Stomach (tissue), 9 donors: ENCODE results near the gene PARP4. TPM values are rescaled to one million over a fixed set of nuclear protein-coding genes. Genes with fewer than 3 reads are reported as not detected.
"Not testable (repeated sequence)": the region's sequence is repeated elsewhere in the genome, so short reads cannot be mapped to it uniquely, and the experiment has no call there.

Source experiments
- DNase-seq, 2 donors: peaks; one replicate each; pipeline versions ENCODE4 v3.0.0 to v3.0.0-alpha.2; 2013 to 2019
- H3K27ac ChIP-seq, 5 donors: fragments of 200-600 bp in 4 of 5; sonication (generic) in 4 of 5; one replicate each; pipeline ENCODE4 v1.5.1; 2013 to 2019; ENCODE audit warnings: mild to moderate bottlenecking in 1 of 5, moderate library complexity in 1 of 5
- H3K27me3 ChIP-seq, 3 donors: fragments of 200-600 bp; sonication (generic); one replicate each; pipeline ENCODE4 v1.5.1; 2017 to 2019; ENCODE audit warnings: mixed run types in 1 of 3
- H3K36me3 ChIP-seq, 4 donors: fragments of 200-600 bp; sonication (generic); 1 replicate in 3 of 4; 2 replicates in 1 of 4; pipeline ENCODE4 v1.5.1; 2016 to 2019
- H3K4me1 ChIP-seq, 4 donors: fragments of 200-600 bp; sonication (generic); one replicate each; pipeline ENCODE4 v1.5.1; 2016 to 2019
- H3K4me3 ChIP-seq, 4 donors: fragments of 200-600 bp; sonication (generic) in 3 of 4; one replicate each; pipeline ENCODE4 v1.5.1; 2016 to 2019; ENCODE audit warnings: mild to moderate bottlenecking in 1 of 4
- H3K9me3 ChIP-seq, 4 donors: fragments of 200-600 bp; sonication (generic); one replicate each; pipeline ENCODE4 v1.5.1; 2016 to 2019
- EP300 ChIP-seq: sonication (generic); formaldehyde crosslinking; IDR thresholded peaks from one replicate; pipeline ENCODE4 v1.6.1; 2017; ENCODE audit warnings: antibody characterized with exemption
- POLR2A ChIP-seq, 4 donors: fragments of 450-650 bp; IDR thresholded peaks; one replicate each; pipeline ENCODE4 v1.6.1; 2016; ENCODE audit warnings: antibody characterized with exemption in 4 of 4, control low read depth in 2 of 4, mild to moderate bottlenecking in 1 of 4, moderate library complexity in 1 of 4
- POLR2AphosphoS5 ChIP-seq, 3 donors: sonication (generic); formaldehyde crosslinking; IDR thresholded peaks; one replicate each; pipeline ENCODE4 v1.6.1; 2016; ENCODE audit warnings: antibody characterized with exemption in 3 of 3
- WGBS, 5 donors: extraction: QIAGEN DNeasy Blood & Tissue Kit in 3 of 5; methylation state at CpG; one replicate each; pipeline versions ENCODE4 v1.1.5 to v1.1.7; 2013 to 2018; 5-methylcytosine and 5-hydroxymethylcytosine counted together
- intact Hi-C: fragments of 100-400 bp; cut with DNase I; formaldehyde crosslinking; loops from one replicate; pipeline ENCODE4 v1.15.1; 2023; ENCODE audit warnings: low total_unique reads
- polyA plus RNA-seq, 3 donors: library from polyadenylated mRNA; stranded (reverse); fragments of 200-250 nt; gene quantifications; one replicate each; pipeline ENCODE4 v1.2.3, GENCODE V29; 2013
- total RNA-seq, 5 donors: library from RNA; depleted of rRNA; stranded (reverse); fragments of >200 nt; gene quantifications; one replicate each; pipeline versions ENCODE4 v1.1.0 to v1.2.3, GENCODE V29; 2014 to 2016
- TF ChIP-seq, protein P1 (sequence below), 7 experiments: fragments of 450-650 bp in 4 of 7; fragments of 200-600 bp in 3 of 7; sonication (generic) in 3 of 7; IDR thresholded peaks; one replicate each; pipeline ENCODE4 v1.5.1; 2016 to 2019; ENCODE audit warnings: antibody characterized with exemption in 7 of 7, control low read depth in 2 of 7, mild to moderate bottlenecking in 1 of 7
- donor health status: healthy with polysubstance abuse.
- donor health status: Bipolar disorder and iron deficiency.
- donor health status: healthy.

Gene PARP4
- total and polyA plus RNA-seq, 8 donors, result 13.9 to 85.2 (median 36.9) TPM

DNA sequence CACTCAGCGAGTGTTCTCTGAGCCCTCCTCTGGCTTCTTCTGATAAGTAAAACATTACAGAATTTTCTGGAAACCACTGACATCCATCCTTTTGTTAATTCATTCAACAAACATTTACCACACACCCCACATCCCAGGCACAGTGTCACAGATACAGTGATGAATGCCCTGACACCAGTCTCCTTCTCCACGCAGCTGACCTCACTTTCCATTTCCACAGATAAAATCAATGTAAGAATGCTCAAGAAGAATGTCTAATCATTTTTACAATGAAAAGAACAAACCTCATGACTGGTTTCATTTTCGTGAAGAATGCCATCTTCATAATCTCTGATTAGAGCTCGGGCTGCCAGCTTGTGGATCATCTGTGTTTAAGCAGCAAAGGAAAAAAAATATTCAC is 69.2 kb downstream of the PARP4 start:
- peaks cover 73 to 97% (median 91%) of the 10 kb centered on the region in 4 donors for H3K36me3 ChIP-seq

DNA sequence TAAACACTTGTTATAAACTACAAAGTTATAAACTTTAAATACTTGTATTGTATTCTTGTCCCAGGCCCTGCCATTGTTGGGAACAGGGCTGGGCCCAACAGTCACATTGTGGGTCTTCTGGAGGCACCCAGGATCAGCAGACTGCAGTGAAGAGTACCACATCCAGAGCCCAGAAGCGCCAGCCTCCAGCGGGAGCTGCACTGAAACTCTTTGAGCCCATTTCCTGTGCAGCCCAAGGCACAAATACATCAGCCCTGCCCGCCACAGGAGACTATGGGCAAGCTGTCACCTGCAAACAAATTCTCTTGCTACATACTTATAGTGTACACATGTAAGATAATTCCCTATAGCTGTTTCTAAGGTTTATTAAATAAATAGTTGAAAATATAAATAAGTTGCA is 86.5 kb downstream of the PARP4 start:
- peaks cover 28 to 86% (median 85%) of the 10 kb centered on the region in 4 donors for H3K36me3 ChIP-seq
- DNase-seq, H3K4me3 ChIP-seq, H3K4me1 ChIP-seq, H3K9me3 ChIP-seq, H3K27me3 ChIP-seq, H3K27ac ChIP-seq, intact Hi-C loops: not testable (repeated sequence)
- 80 to 99% (median 96%) methylated on average over 3 of the region's 3 CpGs for WGBS, 5 donors

More for the DNA sequence above, 69.2 kb downstream of the PARP4 start:
- H3K27me3 ChIP-seq, result no peaks in the 10 kb centered on the region
- no peak for TF ChIP-seq POLR2AphosphoS5 (IDR thresholded peaks at IDR 0.05)
- no peak for TF ChIP-seq POLR2A (IDR thresholded peaks at IDR 0.05)
- TF ChIP-seq, protein P1, sequence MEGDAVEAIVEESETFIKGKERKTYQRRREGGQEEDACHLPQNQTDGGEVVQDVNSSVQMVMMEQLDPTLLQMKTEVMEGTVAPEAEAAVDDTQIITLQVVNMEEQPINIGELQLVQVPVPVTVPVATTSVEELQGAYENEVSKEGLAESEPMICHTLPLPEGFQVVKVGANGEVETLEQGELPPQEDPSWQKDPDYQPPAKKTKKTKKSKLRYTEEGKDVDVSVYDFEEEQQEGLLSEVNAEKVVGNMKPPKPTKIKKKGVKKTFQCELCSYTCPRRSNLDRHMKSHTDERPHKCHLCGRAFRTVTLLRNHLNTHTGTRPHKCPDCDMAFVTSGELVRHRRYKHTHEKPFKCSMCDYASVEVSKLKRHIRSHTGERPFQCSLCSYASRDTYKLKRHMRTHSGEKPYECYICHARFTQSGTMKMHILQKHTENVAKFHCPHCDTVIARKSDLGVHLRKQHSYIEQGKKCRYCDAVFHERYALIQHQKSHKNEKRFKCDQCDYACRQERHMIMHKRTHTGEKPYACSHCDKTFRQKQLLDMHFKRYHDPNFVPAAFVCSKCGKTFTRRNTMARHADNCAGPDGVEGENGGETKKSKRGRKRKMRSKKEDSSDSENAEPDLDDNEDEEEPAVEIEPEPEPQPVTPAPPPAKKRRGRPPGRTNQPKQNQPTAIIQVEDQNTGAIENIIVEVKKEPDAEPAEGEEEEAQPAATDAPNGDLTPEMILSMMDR (IDR thresholded peaks at IDR 0.05), result no peak
- TF ChIP-seq EP300, result no peak
- 79 to 88% (median 86%) methylated on average over 3 to 4 of the region's 4 CpGs for WGBS, 5 donors
- H3K4me3 ChIP-seq, result no peak overlapping the region
- no peaks in the 10 kb centered on the region for H3K9me3 ChIP-seq
- intact Hi-C loops, result no loop called here
- no peak for DNase-seq
- H3K4me1 ChIP-seq, result no peaks in the 10 kb centered on the region
- no peak overlapping the region for H3K27ac ChIP-seq

DNA sequence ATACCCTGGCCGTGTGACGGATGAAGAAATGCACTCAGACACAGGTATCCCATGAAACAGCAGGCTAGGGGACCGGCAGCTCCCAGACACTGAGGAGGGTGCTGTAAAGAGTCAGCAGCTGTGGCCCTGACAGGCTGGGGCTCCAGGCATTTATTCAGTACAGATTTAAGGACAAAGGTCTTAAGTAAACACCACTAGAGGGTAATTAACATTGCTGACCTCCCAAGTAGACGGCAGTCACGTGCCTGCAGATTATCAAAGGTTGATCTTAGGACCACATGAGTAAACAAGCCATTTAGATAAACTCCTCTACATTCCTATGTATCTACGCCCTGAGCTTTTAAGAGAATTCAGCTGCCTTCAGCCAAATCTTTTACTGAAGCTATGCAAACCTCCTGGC is 92.9 kb downstream of the PARP4 start:
- 66 to 71% (median 67%) methylated on average over 6 of the region's 6 CpGs for WGBS, 5 donors
- Histone ChIP-seq H3K9me3 (peaks cover 0 to 15% (median 8%) of the 10 kb centered on the region in 4 donors), H3K36me3 (peaks cover 17 to 59% (median 55%) of the 10 kb centered on the region in 4 donors)
- H3K27ac ChIP-seq, H3K4me3 ChIP-seq, H3K4me1 ChIP-seq, intact Hi-C loops, DNase-seq, H3K27me3 ChIP-seq: not testable (repeated sequence)

DNA sequence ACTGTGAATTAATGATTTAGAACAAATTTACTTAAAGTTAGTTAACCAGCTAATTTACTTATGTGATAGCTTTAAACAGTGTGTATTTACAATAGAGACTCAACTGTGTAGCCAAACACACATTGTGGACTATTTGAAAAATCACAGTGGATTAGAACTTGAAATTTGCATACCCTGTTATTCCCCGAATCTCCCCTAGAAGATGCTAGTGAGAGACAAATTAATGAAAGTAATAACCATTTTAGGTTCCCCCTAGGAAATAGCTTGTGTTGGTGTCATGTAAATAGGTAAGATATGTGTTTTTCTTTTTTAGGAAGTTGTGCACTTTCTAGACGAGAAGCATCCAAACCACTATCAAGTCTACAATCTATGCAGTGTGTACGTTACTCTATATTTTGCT is 104.7 kb downstream of the PARP4 start:
- Histone ChIP-seq H3K4me3 (no peak overlapping the region), H3K27me3 (no peaks in the 10 kb centered on the region), H3K27ac (no peak overlapping the region), H3K9me3 (no peaks in the 10 kb centered on the region), H3K4me1 (no peaks in the 10 kb centered on the region), H3K36me3 (no peaks in the 10 kb centered on the region)
- TF ChIP-seq POLR2A (IDR thresholded peaks at IDR 0.05), result no peak
- DNase-seq, result no peak
- WGBS, 5 donors, result 57 to 71% (median 62%) methylated on average over 3 of the region's 3 CpGs
- intact Hi-C loops, result no loop called here

DNA sequence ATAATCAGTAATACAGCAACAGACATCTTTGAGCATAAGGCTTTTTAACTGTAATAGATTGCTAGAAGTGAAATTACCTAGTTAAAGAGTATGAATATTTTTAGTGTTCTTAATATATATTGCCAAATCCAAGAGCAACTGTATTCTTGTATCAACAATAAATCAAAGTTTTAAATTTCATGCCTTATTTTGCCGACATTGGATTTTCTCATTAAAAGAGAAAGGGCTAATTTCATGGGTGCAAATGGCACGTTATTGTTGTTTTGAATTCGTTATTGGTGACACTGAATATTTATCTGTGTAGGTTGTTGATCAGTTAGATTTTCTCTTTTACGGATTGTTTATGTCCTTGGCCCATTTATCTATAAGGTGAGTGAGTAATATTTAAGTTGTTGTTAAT is 106.1 kb downstream of the PARP4 start:
- Histone ChIP-seq H3K9me3 (no peaks in the 10 kb centered on the region), H3K4me3 (no peak overlapping the region), H3K4me1 (no peaks in the 10 kb centered on the region), H3K36me3 (no peaks in the 10 kb centered on the region), H3K27me3 (no peaks in the 10 kb centered on the region), H3K27ac (no peak overlapping the region)
- no peak for TF ChIP-seq POLR2AphosphoS5 (IDR thresholded peaks at IDR 0.05)
- no peak for DNase-seq
- WGBS, 5 donors, result 85 to 92% (median 91%) methylated on average over 4 of the region's 4 CpGs
- intact Hi-C loops, result no loop called here

DNA sequence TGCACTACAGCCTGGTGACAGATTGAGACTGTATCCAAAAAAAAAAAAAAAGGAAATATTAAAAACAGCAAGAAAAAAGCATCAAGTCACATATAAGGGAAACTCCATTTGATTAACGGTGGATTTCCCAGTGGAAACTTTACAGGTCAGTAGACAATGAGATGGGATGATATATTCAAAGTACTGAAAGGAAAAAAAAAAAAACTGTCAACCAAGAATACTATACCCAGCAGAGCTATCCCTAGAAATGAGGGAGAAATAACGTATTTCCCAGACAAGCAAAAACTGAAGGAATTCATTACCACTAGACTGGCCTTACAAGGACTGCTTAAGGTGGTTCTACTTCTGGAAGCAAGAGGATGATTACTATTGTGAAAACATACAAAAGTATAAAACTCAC is 115.8 kb downstream of the PARP4 start:
- H3K4me1 ChIP-seq, result no peaks in the 10 kb centered on the region
- H3K36me3 ChIP-seq, result no peaks in the 10 kb centered on the region
- no peaks in the 10 kb centered on the region for H3K27me3 ChIP-seq
- no peak for DNase-seq
- H3K9me3 ChIP-seq, result peaks cover 5 to 16% (median 11%) of the 10 kb centered on the region in 4 donors
- H3K4me3 ChIP-seq, result no peak overlapping the region
- no peak overlapping the region for H3K27ac ChIP-seq
- no peak for TF ChIP-seq EP300
- TF ChIP-seq, protein P1 (IDR thresholded peaks at IDR 0.05), result no peak
- TF ChIP-seq POLR2A (IDR thresholded peaks at IDR 0.05), result no peak
- TF ChIP-seq POLR2AphosphoS5 (IDR thresholded peaks at IDR 0.05), result no peak
- 89 to 94% (median 90%) methylated on average over 2 of the region's 2 CpGs for WGBS, 5 donors
- intact Hi-C loops, result no loop called here
